H9 (cell line): ENCODE results near the gene RNGTT. TPM values are rescaled to one million over a fixed set of nuclear protein-coding genes. Genes with fewer than 3 reads are reported as not detected.

ENCODE experiments used
- DNase-seq: peaks from one replicate; pipeline ENCODE4 v3.0.0-alpha.2; 2017
- H2AFZ ChIP-seq: one replicate; pipeline ENCODE4 v1.6.1; 2013; ENCODE audit warnings: mild to moderate bottlenecking, low read length, control low read depth, moderate library complexity
- H2AK5ac ChIP-seq: 2 replicates; pipeline ENCODE4 v1.6.1; 2013; ENCODE audit warnings: low read length, control low read depth, mixed read lengths; ENCODE audit not compliant: insufficient read length
- H2BK120ac ChIP-seq: one replicate; pipeline ENCODE4 v1.6.1; 2013; ENCODE audit warnings: low read depth, mild to moderate bottlenecking, low read length, control low read depth, inconsistent platforms; ENCODE audit not compliant: poor library complexity, severe bottlenecking
- H2BK12ac ChIP-seq: 2 replicates; pipeline ENCODE4 v1.6.1; 2013; ENCODE audit warnings: low read length, control low read depth, mixed read lengths, low read depth; ENCODE audit not compliant: insufficient read length
- H2BK15ac ChIP-seq: 2 replicates; pipeline ENCODE4 v1.6.1; 2013; ENCODE audit warnings: low read depth, low read length, control low read depth
- H2BK20ac ChIP-seq: one replicate; pipeline ENCODE4 v1.6.1; 2013; ENCODE audit warnings: low read depth, mild to moderate bottlenecking, low read length, control low read depth, inconsistent platforms; ENCODE audit not compliant: poor library complexity, severe bottlenecking
- H2BK5ac ChIP-seq: 2 replicates; pipeline ENCODE4 v1.6.1; 2013; ENCODE audit warnings: low read length, control low read depth, mixed read lengths; ENCODE audit not compliant: insufficient read length
- H3K14ac ChIP-seq: 2 replicates; pipeline ENCODE4 v1.6.1; 2013; ENCODE audit warnings: low read length, control low read depth; ENCODE audit not compliant: insufficient read depth
- H3K18ac ChIP-seq: 2 replicates; pipeline ENCODE4 v1.6.1; 2013; ENCODE audit warnings: low read depth, mild to moderate bottlenecking, mixed read lengths, low read length, control low read depth; ENCODE audit not compliant: insufficient read length
- H3K23ac ChIP-seq: 2 replicates; pipeline ENCODE4 v1.6.1; 2013; ENCODE audit warnings: low read length, control low read depth, mixed read lengths, low read depth; ENCODE audit not compliant: insufficient read length
- H3K23me2 ChIP-seq: 2 replicates; pipeline ENCODE4 v1.6.1; 2013; ENCODE audit warnings: low read depth, mild to moderate bottlenecking, mixed read lengths, low read length, control low read depth; ENCODE audit not compliant: insufficient read length, poor library complexity, severe bottlenecking
- H3K27ac ChIP-seq: 2 replicates; pipeline ENCODE4 v1.5.1; 2013; ENCODE audit warnings: low read length, control low read depth, mixed read lengths, low read depth; ENCODE audit not compliant: insufficient read length
- H3K27me3 ChIP-seq: 2 replicates; pipeline ENCODE4 v1.6.1; 2013; ENCODE audit warnings: low read length, control low read depth, inconsistent platforms; ENCODE audit not compliant: insufficient read depth
- H3K4ac ChIP-seq: 2 replicates; pipeline ENCODE4 v1.6.1; 2013; ENCODE audit warnings: low read depth, mild to moderate bottlenecking, control low read depth, inconsistent platforms, low read length, moderate library complexity
- H3K4me1 ChIP-seq: 2 replicates; pipeline ENCODE4 v1.6.1; 2013; ENCODE audit warnings: low read length, control low read depth, inconsistent platforms; ENCODE audit not compliant: insufficient read depth
- H3K4me2 ChIP-seq: 2 replicates; pipeline ENCODE4 v1.6.1; 2013; ENCODE audit warnings: low read length, control low read depth, mixed read lengths; ENCODE audit not compliant: insufficient read length, insufficient read depth
- H3K56ac ChIP-seq: 2 replicates; pipeline ENCODE4 v1.6.1; 2013; ENCODE audit warnings: low read depth, mild to moderate bottlenecking, mixed read lengths, low read length, control low read depth; ENCODE audit not compliant: insufficient read length
- H3K79me1 ChIP-seq: 2 replicates; pipeline ENCODE4 v1.6.1; 2013; ENCODE audit warnings: low read depth, mild to moderate bottlenecking, moderate library complexity, low read length, control low read depth, inconsistent platforms; ENCODE audit not compliant: insufficient read depth, poor library complexity, severe bottlenecking
- H3K79me2 ChIP-seq: 2 replicates; pipeline ENCODE4 v1.6.1; 2013; ENCODE audit warnings: low read length, control low read depth, inconsistent platforms; ENCODE audit not compliant: insufficient read depth
- H3K9ac ChIP-seq: 2 replicates; pipeline ENCODE4 v1.6.1; 2013; ENCODE audit warnings: low read length, control low read depth, mixed read lengths; ENCODE audit not compliant: insufficient read length; ENCODE audit errors: extremely low read depth
- H3K9me3 ChIP-seq: one replicate; pipeline ENCODE4 v1.6.1; 2013; ENCODE audit warnings: low read depth, low read length, inconsistent platforms; ENCODE audit not compliant: control insufficient read depth
- H3T11ph ChIP-seq: one replicate; pipeline ENCODE4 v1.6.1; 2013; ENCODE audit warnings: mild to moderate bottlenecking, low read length, control low read depth, inconsistent platforms
- H4K20me1 ChIP-seq: one replicate; pipeline ENCODE4 v1.6.1; 2013; ENCODE audit not compliant: control insufficient read depth, insufficient read length, insufficient read depth
- H4K5ac ChIP-seq: 2 replicates; pipeline ENCODE4 v1.6.1; 2013; ENCODE audit warnings: low read depth, mild to moderate bottlenecking, mixed read lengths, low read length, control low read depth; ENCODE audit not compliant: insufficient read length
- H4K8ac ChIP-seq: replicated peaks from 2 replicates; pipeline ENCODE4 v1.6.1; 2013; ENCODE audit warnings: low read length, control low read depth, mixed read lengths, low read depth; ENCODE audit not compliant: insufficient read length
- H4K91ac ChIP-seq: 2 replicates; pipeline ENCODE4 v1.6.1; 2013; ENCODE audit warnings: low read depth, mild to moderate bottlenecking, moderate library complexity, mixed read lengths, low read length, control low read depth; ENCODE audit not compliant: insufficient read length
- H3K27ac Mint-ChIP-seq, 3 experiments: 2 replicates in 2 of 3; 3 replicates in 1 of 3; pipeline ENCODE4 v1.8.0; 2020 to 2021; ENCODE audit warnings: mixed read lengths in 3 of 3, mild to moderate bottlenecking in 1 of 3, moderate library complexity in 1 of 3
- H3K27me3 Mint-ChIP-seq: 2 replicates; pipeline ENCODE4 v1.8.0; 2021; ENCODE audit warnings: low read depth, mild to moderate bottlenecking, moderate library complexity, mixed read lengths
- H3K36me3 Mint-ChIP-seq, 3 experiments: 2 replicates in 2 of 3; 3 replicates in 1 of 3; pipeline ENCODE4 v1.8.0; 2020 to 2021; ENCODE audit warnings: low read depth in 3 of 3, mixed read lengths in 3 of 3; ENCODE audit not compliant: insufficient read depth in 1 of 3
- H3K4me1 Mint-ChIP-seq, 2 experiments: 2 replicates each; pipeline ENCODE4 v1.8.0; 2020; ENCODE audit warnings: mixed read lengths in 2 of 2
- H3K4me3 Mint-ChIP-seq, 2 experiments: 2 replicates in 1 of 2; 3 replicates in 1 of 2; pipeline ENCODE4 v1.8.0; 2020 to 2021; ENCODE audit warnings: mild to moderate bottlenecking in 2 of 2, mixed read lengths in 2 of 2, moderate library complexity in 1 of 2
- H3K9me3 Mint-ChIP-seq, 2 experiments: 2 replicates in 1 of 2; 3 replicates in 1 of 2; pipeline ENCODE4 v1.8.0; 2020; ENCODE audit warnings: mild to moderate bottlenecking in 2 of 2, mixed read lengths in 2 of 2, moderate library complexity in 1 of 2
- CTCF ChIP-seq: fragments of 200-600 bp; sonication (generic); conservative IDR thresholded peaks from 3 replicates; pipeline ENCODE4 v1.8.0; 2021; ENCODE audit warnings: antibody characterized with exemption, mild to moderate bottlenecking
- total RNA-seq: library from RNA; stranded (reverse); gene quantifications from 2 replicates; pipeline ENCODE4 v1.2.1, GENCODE V29; 2021

Gene RNGTT
- total RNA-seq, 1 experiment from 2014 or later: 20.5 TPM

GRCh38 chr6:88842320-88842719, 121.1 kb downstream of the RNGTT start:
- Histone ChIP-seq H3K18ac (no peak overlapping the region), H3K56ac (no peak overlapping the region), H3K23me2 (no peaks in the 10 kb centered on the region), H4K5ac (no peak overlapping the region), H3K4ac (no peak overlapping the region), H3T11ph (no peak overlapping the region), H2BK20ac (no peak overlapping the region), H3K23ac (no peak overlapping the region), H3K79me1 (no peaks in the 10 kb centered on the region), H2AFZ (no peak overlapping the region), H3K9ac (no peak overlapping the region), H2AK5ac (no peak overlapping the region), H2BK15ac (no peak overlapping the region), H2BK120ac (no peak overlapping the region), H4K91ac (no peak overlapping the region), H3K27ac (no peak overlapping the region), H3K9me3 (no peaks in the 10 kb centered on the region), H3K79me2 (no peaks in the 10 kb centered on the region), H4K20me1 (no peaks in the 10 kb centered on the region), H3K27me3 (no peaks in the 10 kb centered on the region), H2BK5ac (no peak overlapping the region), H3K4me2 (no peak overlapping the region), H4K8ac (no peak overlapping the region), H2BK12ac (no peak overlapping the region), H3K4me1 (no peaks in the 10 kb centered on the region), H3K14ac (no peak overlapping the region)
- Mint-ChIP-seq H3K4me1 (peaks cover 0 to 2% of the 10 kb centered on the region in 2 experiments; a peak in 1 of 4 replicates), H3K36me3 (peaks cover 5 to 12% (median 5%) of the 10 kb centered on the region in 3 experiments; a peak in 6 of 7 replicates), H3K9me3 (no peaks in the 10 kb centered on the region), H3K4me3 (no peak overlapping the region), H3K27me3 (no peaks in the 10 kb centered on the region), H3K27ac (no peak overlapping the region; a peak in 1 of 7 replicates)
- DNase-seq: no peak
- no peak for TF ChIP-seq CTCF
